SK-N-SH treated with all-trans-retinoic acid at 6 μM for 48 hours (cell line): ENCODE data around the gene ATG10.

Source experiments
- ATAC-seq: fragments of 200-7000 bp; cut with Tn5 transposase; 3 replicates; pipeline ENCODE4 v1.9.1; 2020; ENCODE audit warnings: mild to moderate bottlenecking, moderate library complexity
- BACH2 ChIP-seq: fragments of 250-450 bp; sonication (Bioruptor Pico); IDR thresholded peaks from 2 replicates; pipeline ENCODE4 v1.9.0; 2021; ENCODE audit warnings: mild to moderate bottlenecking, borderline replicate concordance
- CREB5 ChIP-seq: fragments of 250-450 bp; sonication (Bioruptor Pico); IDR thresholded peaks from 2 replicates; pipeline ENCODE4 v1.5.1; 2020; ENCODE audit warnings: low read depth, mild to moderate bottlenecking, moderate library complexity
- CSDC2 ChIP-seq: fragments of 250-450 bp; sonication (Bioruptor Pico); IDR thresholded peaks from 2 replicates; pipeline ENCODE4 v1.5.0; 2020; ENCODE audit warnings: mild to moderate bottlenecking, moderate library complexity
- CSRNP3 ChIP-seq: fragments of 250-450 bp; sonication (Bioruptor Pico); IDR thresholded peaks from 2 replicates; pipeline ENCODE4 v1.5.1; 2021; ENCODE audit warnings: mild to moderate bottlenecking, moderate library complexity
- ESRRG ChIP-seq: fragments of 250-450 bp; sonication (Bioruptor Pico); IDR thresholded peaks from 2 replicates; pipeline ENCODE4 v1.6.1; 2021; ENCODE audit warnings: mild to moderate bottlenecking
- GLIS3 ChIP-seq: fragments of 250-450 bp; sonication (Bioruptor Pico); IDR thresholded peaks from 2 replicates; pipeline ENCODE4 v1.5.0; 2020; ENCODE audit warnings: mild to moderate bottlenecking, moderate library complexity
- ISL1 ChIP-seq: fragments of 250-450 bp; sonication (Bioruptor Pico); IDR thresholded peaks from 2 replicates; pipeline ENCODE4 v2.1.2; 2022; ENCODE audit warnings: mild to moderate bottlenecking, moderate library complexity
- OSR1 ChIP-seq: fragments of 250-450 bp; sonication (Bioruptor Pico); IDR thresholded peaks from 2 replicates; pipeline ENCODE4 v1.8.0; 2022; ENCODE audit warnings: moderate library complexity, mild to moderate bottlenecking, inconsistent platforms
- POU6F1 ChIP-seq: fragments of 250-450 bp; sonication (Bioruptor Pico); IDR thresholded peaks from 2 replicates; pipeline ENCODE4 v1.8.0; 2021; ENCODE audit warnings: low read depth, mild to moderate bottlenecking, moderate library complexity, borderline replicate concordance
- RARB ChIP-seq: fragments of 250-450 bp; sonication (Bioruptor Pico); IDR thresholded peaks from 2 replicates; pipeline ENCODE4 v1.8.0; 2021; ENCODE audit warnings: mild to moderate bottlenecking, moderate library complexity
- SNAI2 ChIP-seq: fragments of 250-450 bp; sonication (Bioruptor Pico); IDR thresholded peaks from 2 replicates; pipeline ENCODE4 v1.5.0; 2020; ENCODE audit warnings: mild to moderate bottlenecking, moderate library complexity
- TOX ChIP-seq: fragments of 250-450 bp; sonication (Bioruptor Pico); IDR thresholded peaks from 2 replicates; pipeline ENCODE4 v1.8.0; 2021; ENCODE audit warnings: mild to moderate bottlenecking, moderate library complexity, borderline replicate concordance
- ZC3H10 ChIP-seq: fragments of 250-450 bp; sonication (Bioruptor Pico); IDR thresholded peaks from 2 replicates; pipeline ENCODE4 v1.5.1; 2021; ENCODE audit warnings: mild to moderate bottlenecking, moderate library complexity
- ZFP30 ChIP-seq: fragments of 450-650 bp; formaldehyde crosslinking; IDR thresholded peaks from 2 replicates; pipeline ENCODE4 v1.5.0; 2022; ENCODE audit warnings: mild to moderate bottlenecking, moderate library complexity
- ZNF565 ChIP-seq: fragments of 450-650 bp; formaldehyde crosslinking; conservative IDR thresholded peaks from 2 replicates; pipeline ENCODE4 v1.5.0; 2020; ENCODE audit warnings: low read depth, mild to moderate bottlenecking, moderate library complexity
- ZNF8 ChIP-seq: fragments of 450-650 bp; formaldehyde crosslinking; IDR thresholded peaks from 2 replicates; pipeline ENCODE4 v1.5.0; 2020; ENCODE audit warnings: mild to moderate bottlenecking, moderate library complexity
- TF ChIP-seq, protein P1 (sequence below): fragments of 250-450 bp; sonication (Bioruptor Pico); IDR thresholded peaks from 2 replicates; pipeline ENCODE4 v1.5.0; 2020; ENCODE audit warnings: mild to moderate bottlenecking, moderate library complexity
- TF ChIP-seq, protein P2 (sequence below): fragments of 250-450 bp; sonication (Bioruptor Pico); IDR thresholded peaks from 2 replicates; pipeline ENCODE4 v1.8.0; 2020; ENCODE audit warnings: mild to moderate bottlenecking, moderate library complexity, borderline replicate concordance

Gene ATG10

DNA sequence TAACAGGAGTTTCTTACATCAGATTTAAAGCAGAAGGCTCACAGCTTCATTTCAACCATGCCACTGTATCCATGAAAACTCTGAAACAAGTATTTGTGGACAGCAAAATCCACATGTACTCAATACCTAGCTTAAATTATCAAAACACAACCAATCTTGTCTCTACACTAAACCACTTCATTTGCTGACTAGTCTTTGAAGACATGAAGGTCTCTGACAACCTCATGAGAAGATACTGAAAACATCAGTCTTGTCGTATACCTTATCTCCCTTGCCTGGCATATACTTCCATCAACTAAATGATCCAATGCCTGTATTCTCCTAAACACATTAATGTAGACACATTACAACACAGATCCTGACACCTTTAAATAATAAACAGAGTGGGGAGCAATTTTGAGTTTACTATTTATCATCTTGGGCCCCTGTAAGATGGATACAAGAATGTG is 303.4 kb downstream of the ATG10 start:
- TF ChIP-seq CSDC2 (CRISPR knock-in tag) (no peak), ZFP30 (CRISPR knock-in tag) (no peak), BACH2 (CRISPR knock-in tag) (no peak), TOX (CRISPR knock-in tag) (no peak), GLIS3 (CRISPR knock-in tag) (no peak), ZNF565 (CRISPR knock-in tag) (no peak), SNAI2 (CRISPR knock-in tag) (no peak), ZC3H10 (CRISPR knock-in tag) (no peak), ZNF8 (CRISPR knock-in tag) (no peak)
- TF ChIP-seq, protein P1, sequence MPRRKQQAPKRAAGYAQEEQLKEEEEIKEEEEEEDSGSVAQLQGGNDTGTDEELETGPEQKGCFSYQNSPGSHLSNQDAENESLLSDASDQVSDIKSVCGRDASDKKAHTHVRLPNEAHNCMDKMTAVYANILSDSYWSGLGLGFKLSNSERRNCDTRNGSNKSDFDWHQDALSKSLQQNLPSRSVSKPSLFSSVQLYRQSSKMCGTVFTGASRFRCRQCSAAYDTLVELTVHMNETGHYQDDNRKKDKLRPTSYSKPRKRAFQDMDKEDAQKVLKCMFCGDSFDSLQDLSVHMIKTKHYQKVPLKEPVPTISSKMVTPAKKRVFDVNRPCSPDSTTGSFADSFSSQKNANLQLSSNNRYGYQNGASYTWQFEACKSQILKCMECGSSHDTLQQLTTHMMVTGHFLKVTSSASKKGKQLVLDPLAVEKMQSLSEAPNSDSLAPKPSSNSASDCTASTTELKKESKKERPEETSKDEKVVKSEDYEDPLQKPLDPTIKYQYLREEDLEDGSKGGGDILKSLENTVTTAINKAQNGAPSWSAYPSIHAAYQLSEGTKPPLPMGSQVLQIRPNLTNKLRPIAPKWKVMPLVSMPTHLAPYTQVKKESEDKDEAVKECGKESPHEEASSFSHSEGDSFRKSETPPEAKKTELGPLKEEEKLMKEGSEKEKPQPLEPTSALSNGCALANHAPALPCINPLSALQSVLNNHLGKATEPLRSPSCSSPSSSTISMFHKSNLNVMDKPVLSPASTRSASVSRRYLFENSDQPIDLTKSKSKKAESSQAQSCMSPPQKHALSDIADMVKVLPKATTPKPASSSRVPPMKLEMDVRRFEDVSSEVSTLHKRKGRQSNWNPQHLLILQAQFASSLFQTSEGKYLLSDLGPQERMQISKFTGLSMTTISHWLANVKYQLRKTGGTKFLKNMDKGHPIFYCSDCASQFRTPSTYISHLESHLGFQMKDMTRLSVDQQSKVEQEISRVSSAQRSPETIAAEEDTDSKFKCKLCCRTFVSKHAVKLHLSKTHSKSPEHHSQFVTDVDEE (CRISPR knock-in tag): no peak
- TF ChIP-seq, protein P2, sequence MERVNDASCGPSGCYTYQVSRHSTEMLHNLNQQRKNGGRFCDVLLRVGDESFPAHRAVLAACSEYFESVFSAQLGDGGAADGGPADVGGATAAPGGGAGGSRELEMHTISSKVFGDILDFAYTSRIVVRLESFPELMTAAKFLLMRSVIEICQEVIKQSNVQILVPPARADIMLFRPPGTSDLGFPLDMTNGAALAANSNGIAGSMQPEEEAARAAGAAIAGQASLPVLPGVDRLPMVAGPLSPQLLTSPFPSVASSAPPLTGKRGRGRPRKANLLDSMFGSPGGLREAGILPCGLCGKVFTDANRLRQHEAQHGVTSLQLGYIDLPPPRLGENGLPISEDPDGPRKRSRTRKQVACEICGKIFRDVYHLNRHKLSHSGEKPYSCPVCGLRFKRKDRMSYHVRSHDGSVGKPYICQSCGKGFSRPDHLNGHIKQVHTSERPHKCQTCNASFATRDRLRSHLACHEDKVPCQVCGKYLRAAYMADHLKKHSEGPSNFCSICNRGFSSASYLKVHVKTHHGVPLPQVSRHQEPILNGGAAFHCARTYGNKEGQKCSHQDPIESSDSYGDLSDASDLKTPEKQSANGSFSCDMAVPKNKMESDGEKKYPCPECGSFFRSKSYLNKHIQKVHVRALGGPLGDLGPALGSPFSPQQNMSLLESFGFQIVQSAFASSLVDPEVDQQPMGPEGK (CRISPR knock-in tag): no peak
- ATAC-seq: no peak

DNA sequence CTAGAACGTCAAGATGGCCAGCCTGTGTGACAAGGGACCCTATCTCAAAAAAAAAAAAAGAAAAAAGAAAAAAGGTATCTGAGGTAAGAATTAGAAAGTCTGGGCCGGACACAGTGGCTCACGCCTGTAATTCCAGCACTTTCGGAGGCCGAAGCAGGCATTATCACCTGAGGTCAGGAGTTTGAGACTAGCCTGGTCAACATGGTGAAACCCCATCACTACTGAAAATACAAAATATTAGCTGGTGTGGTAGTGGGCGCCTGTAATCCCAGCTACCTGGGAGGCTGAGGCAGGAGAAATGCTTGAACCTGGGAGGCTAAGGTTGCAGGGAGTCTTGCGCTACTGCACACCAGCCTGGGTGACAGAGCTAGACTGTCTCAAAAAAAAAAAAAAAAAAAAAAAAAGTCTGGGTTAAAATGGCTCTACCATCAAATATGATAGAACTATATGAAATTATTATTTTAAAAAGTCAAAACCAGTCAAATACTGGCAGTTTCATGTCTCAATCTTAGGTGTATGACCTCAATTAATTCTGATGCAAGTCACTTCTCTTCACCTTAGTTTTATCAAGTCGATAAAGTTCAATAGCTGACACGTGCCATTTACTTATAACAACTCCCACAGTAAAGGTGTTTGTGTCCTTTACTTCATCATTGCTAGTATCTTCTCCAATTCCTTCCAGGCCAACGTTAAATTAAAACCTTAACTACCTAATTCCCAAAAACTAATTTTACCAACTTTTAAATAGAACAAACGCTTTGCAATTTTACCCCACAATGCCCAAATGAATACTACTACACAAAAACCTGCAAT is 305.2 kb downstream of the ATG10 start:
- TF ChIP-seq GLIS3 (CRISPR knock-in tag) (no peak), CREB5 (CRISPR knock-in tag) (no peak), SNAI2 (CRISPR knock-in tag) (no peak), ZC3H10 (CRISPR knock-in tag) (no peak), ZNF8 (CRISPR knock-in tag) (no peak), CSRNP3 (CRISPR knock-in tag) (no peak), BACH2 (CRISPR knock-in tag) (no peak), ZFP30 (CRISPR knock-in tag) (no peak), ZNF565 (CRISPR knock-in tag) (no peak), CSDC2 (CRISPR knock-in tag) (no peak), RARB (CRISPR knock-in tag) (no peak), ISL1 (CRISPR knock-in tag) (no peak), POU6F1 (CRISPR knock-in tag) (no peak), ESRRG (CRISPR knock-in tag) (no peak), OSR1 (no peak), TOX (CRISPR knock-in tag) (no peak)
- TF ChIP-seq, protein P2 (CRISPR knock-in tag): no peak
- TF ChIP-seq, protein P1 (CRISPR knock-in tag): no peak
- ATAC-seq: no peak
